Panc1 (cell line): ENCODE results near the gene TM9SF3. TPM values are rescaled to one million over a fixed set of nuclear protein-coding genes. Genes with fewer than 3 reads are reported as not detected.

Experiments
- ATAC-seq: fragments of 200-7000 bp; cut with Tn5 transposase; 2 replicates; pipeline ENCODE4 v1.9.1; 2020; ENCODE audit warnings: mild to moderate bottlenecking, moderate library complexity
- BruUV-seq: library from RNA; stranded (reverse); fragments of 400-500 nt; replicated peaks from 2 replicates; lab custom pipeline; 2021; lab: Mats Ljungman, UMichigan
- CTCF ChIA-PET: fragments of 300-600 bp; sonication (Branson Sonifier 250); formaldehyde crosslinking; loops from one replicate; lab custom pipeline; 2022; ENCODE audit warnings: antibody characterized with exemption; lab: Charles Lee
- POLR2A ChIA-PET: fragments of 300-600 bp; sonication (Branson Sonifier 250); formaldehyde crosslinking; loops from one replicate; lab custom pipeline; 2022; ENCODE audit warnings: antibody characterized with exemption; lab: Charles Lee
- DNase-seq: peaks from one replicate; pipeline ENCODE4 v3.0.0-alpha.2; 2010; ENCODE audit warnings: low read depth, low spot score
- H3K27ac ChIP-seq: 2 replicates; pipeline ENCODE4 v1.5.1; 2011; ENCODE audit warnings: mild to moderate bottlenecking, low read length, inconsistent platforms
- H3K27me3 ChIP-seq: fragments of 200-500 bp; sonication (Bioruptor generic); 2 replicates; pipeline ENCODE4 v1.6.0; 2014; ENCODE audit warnings: low read length, inconsistent platforms; ENCODE audit not compliant: control insufficient read depth, insufficient read depth
- H3K36me3 ChIP-seq: fragments of 200-500 bp; sonication (Bioruptor generic); 2 replicates; pipeline ENCODE4 v1.5.1; 2014; ENCODE audit warnings: inconsistent platforms, mild to moderate bottlenecking, low read length, moderate library complexity; ENCODE audit not compliant: control insufficient read depth, insufficient read depth
- H3K4me1 ChIP-seq: 2 replicates; pipeline ENCODE4 v1.5.1; 2011; ENCODE audit warnings: inconsistent platforms, mild to moderate bottlenecking, low read length, moderate library complexity; ENCODE audit not compliant: control insufficient read depth, insufficient read depth
- H3K4me3 ChIP-seq, 2 experiments: 2 replicates each; pipeline ENCODE4 v1.5.1; 2011 to 2012; ENCODE audit warnings: low read depth in 2 of 2, low read length in 2 of 2, mild to moderate bottlenecking in 2 of 2, inconsistent platforms in 1 of 2, moderate library complexity in 1 of 2
- H3K9me3 ChIP-seq: fragments of 200-500 bp; sonication (Bioruptor generic); 2 replicates; pipeline ENCODE4 v1.5.1; 2014; ENCODE audit warnings: low read depth, mild to moderate bottlenecking, inconsistent platforms, low read length, moderate library complexity; ENCODE audit not compliant: control insufficient read depth, insufficient read depth
- POLR2AphosphoS5 ChIP-seq: IDR thresholded peaks from 2 replicates; pipeline ENCODE4 v1.6.1; 2012; ENCODE audit warnings: mild to moderate bottlenecking, low read depth, low read length, moderate library complexity
- SIN3A ChIP-seq: IDR thresholded peaks from 2 replicates; pipeline ENCODE4 v1.6.1; 2012; ENCODE audit warnings: low read depth, mild to moderate bottlenecking, low read length, moderate library complexity, borderline replicate concordance; ENCODE audit not compliant: insufficient read depth
- TCF7L2 ChIP-seq: IDR thresholded peaks from 2 replicates; pipeline ENCODE4 v1.6.1; 2011; ENCODE audit warnings: mild to moderate bottlenecking, low read depth, low read length, inconsistent platforms
- in situ Hi-C: cut with HindIII; loops from 2 replicates; pipeline ENCODE4 v1.10.0; 2016; ENCODE audit warnings: low sequenced_read_pairs, low pct_unique_long_range_greater_than_20kb
- intact Hi-C: fragments of 100-400 bp; cut with micrococcal nuclease; formaldehyde crosslinking; loops from one replicate; pipeline ENCODE4 v1.10.0; 2022; ENCODE audit not compliant: unreplicated experiment
- total RNA-seq: library from RNA; stranded (reverse); gene quantifications from one replicate; pipeline ENCODE4 v1.2.1, GENCODE V29; 2021; ENCODE audit not compliant: unreplicated experiment
- TF ChIP-seq, protein P1 (sequence below), 2 experiments: IDR thresholded peaks; 2 replicates each; pipeline ENCODE4 v1.6.1; 2011 to 2012; ENCODE audit warnings: low read depth in 2 of 2, control low read depth in 1 of 2, low read length in 1 of 2, mild to moderate bottlenecking in 1 of 2, moderate library complexity in 1 of 2; ENCODE audit not compliant: insufficient read depth in 1 of 2
- TF ChIP-seq, protein P2 (sequence below): fragments of 450-650 bp; IDR thresholded peaks from 2 replicates; pipeline ENCODE4 v1.5.1; 2017; ENCODE audit warnings: mild to moderate bottlenecking

TM9SF3 gene
- total RNA-seq, 1 experiment from 2014 or later = 179 TPM

GRCh38 chr10:96478355-96478754 is 108.5 kb downstream of the TM9SF3 start:
- Histone ChIP-seq H3K27me3 (peaks cover 9% of the 10 kb centered on the region), H3K9me3 (no peaks in the 10 kb centered on the region), H3K27ac (no peak overlapping the region), H3K4me1 (no peaks in the 10 kb centered on the region), H3K4me3 (no peak overlapping the region), H3K36me3 (no peaks in the 10 kb centered on the region)
- TF ChIP-seq, protein P1, sequence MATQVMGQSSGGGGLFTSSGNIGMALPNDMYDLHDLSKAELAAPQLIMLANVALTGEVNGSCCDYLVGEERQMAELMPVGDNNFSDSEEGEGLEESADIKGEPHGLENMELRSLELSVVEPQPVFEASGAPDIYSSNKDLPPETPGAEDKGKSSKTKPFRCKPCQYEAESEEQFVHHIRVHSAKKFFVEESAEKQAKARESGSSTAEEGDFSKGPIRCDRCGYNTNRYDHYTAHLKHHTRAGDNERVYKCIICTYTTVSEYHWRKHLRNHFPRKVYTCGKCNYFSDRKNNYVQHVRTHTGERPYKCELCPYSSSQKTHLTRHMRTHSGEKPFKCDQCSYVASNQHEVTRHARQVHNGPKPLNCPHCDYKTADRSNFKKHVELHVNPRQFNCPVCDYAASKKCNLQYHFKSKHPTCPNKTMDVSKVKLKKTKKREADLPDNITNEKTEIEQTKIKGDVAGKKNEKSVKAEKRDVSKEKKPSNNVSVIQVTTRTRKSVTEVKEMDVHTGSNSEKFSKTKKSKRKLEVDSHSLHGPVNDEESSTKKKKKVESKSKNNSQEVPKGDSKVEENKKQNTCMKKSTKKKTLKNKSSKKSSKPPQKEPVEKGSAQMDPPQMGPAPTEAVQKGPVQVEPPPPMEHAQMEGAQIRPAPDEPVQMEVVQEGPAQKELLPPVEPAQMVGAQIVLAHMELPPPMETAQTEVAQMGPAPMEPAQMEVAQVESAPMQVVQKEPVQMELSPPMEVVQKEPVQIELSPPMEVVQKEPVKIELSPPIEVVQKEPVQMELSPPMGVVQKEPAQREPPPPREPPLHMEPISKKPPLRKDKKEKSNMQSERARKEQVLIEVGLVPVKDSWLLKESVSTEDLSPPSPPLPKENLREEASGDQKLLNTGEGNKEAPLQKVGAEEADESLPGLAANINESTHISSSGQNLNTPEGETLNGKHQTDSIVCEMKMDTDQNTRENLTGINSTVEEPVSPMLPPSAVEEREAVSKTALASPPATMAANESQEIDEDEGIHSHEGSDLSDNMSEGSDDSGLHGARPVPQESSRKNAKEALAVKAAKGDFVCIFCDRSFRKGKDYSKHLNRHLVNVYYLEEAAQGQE (IDR thresholded peaks at IDR 0.05; ENCODE audit: insufficient read depth in 1 of 2, low read depth in 2 of 2, low read length in 1 of 2) = no peak
- TF ChIP-seq SIN3A (no peak), TCF7L2 (no peak), POLR2AphosphoS5 (no peak)
- TF ChIP-seq, protein P2, sequence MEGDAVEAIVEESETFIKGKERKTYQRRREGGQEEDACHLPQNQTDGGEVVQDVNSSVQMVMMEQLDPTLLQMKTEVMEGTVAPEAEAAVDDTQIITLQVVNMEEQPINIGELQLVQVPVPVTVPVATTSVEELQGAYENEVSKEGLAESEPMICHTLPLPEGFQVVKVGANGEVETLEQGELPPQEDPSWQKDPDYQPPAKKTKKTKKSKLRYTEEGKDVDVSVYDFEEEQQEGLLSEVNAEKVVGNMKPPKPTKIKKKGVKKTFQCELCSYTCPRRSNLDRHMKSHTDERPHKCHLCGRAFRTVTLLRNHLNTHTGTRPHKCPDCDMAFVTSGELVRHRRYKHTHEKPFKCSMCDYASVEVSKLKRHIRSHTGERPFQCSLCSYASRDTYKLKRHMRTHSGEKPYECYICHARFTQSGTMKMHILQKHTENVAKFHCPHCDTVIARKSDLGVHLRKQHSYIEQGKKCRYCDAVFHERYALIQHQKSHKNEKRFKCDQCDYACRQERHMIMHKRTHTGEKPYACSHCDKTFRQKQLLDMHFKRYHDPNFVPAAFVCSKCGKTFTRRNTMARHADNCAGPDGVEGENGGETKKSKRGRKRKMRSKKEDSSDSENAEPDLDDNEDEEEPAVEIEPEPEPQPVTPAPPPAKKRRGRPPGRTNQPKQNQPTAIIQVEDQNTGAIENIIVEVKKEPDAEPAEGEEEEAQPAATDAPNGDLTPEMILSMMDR = no peak
- ChIA-PET CTCF (no interaction called here), POLR2A (no interaction called here)
- BruUV-seq = no TSS peak
- no peak for ATAC-seq
- in situ Hi-C loops = no loop called here
- intact Hi-C loops = no loop called here
- no peak for DNase-seq

GRCh38 chr10:96473866-96474265 is 112.9 kb downstream of the TM9SF3 start:
- in situ Hi-C loops (no loop called here), intact Hi-C loops (no loop called here)
- no peak for TF ChIP-seq POLR2AphosphoS5
- TF ChIP-seq, protein P1 (IDR thresholded peaks at IDR 0.05; ENCODE audit: insufficient read depth in 1 of 2, low read depth in 2 of 2, low read length in 1 of 2) = no peak
- TF ChIP-seq TCF7L2 = no peak
- no peak for TF ChIP-seq SIN3A
- TF ChIP-seq, protein P2 = no peak
- DNase-seq (no peak), ATAC-seq (no peak)
- H3K27me3 ChIP-seq = no peaks in the 10 kb centered on the region
- no peaks in the 10 kb centered on the region for H3K4me1 ChIP-seq
- no peaks in the 10 kb centered on the region for H3K36me3 ChIP-seq
- CTCF ChIA-PET = no interaction called here
- no TSS peak for BruUV-seq
- H3K27ac ChIP-seq = no peak overlapping the region
- POLR2A ChIA-PET = no interaction called here
- no peaks in the 10 kb centered on the region for H3K9me3 ChIP-seq
- no peak overlapping the region for H3K4me3 ChIP-seq
